Endothelial cell of umbilical vein (primary cell): ENCODE results near the gene HAND2. TPM values are rescaled to one million over a fixed set of nuclear protein-coding genes. Genes with fewer than 3 reads are reported as not detected.

ENCODE experiments used
- BruUV-seq: library from RNA; stranded (reverse); fragments of 400-500 nt; replicated peaks from 2 replicates; lab custom pipeline; 2021; lab: Mats Ljungman, UMichigan
- CTCF ChIA-PET: fragments of 300-600, 350-600 bp; sonication (Branson Sonifier 250); formaldehyde crosslinking; loops from one replicate; lab custom pipeline; 2021; ENCODE audit warnings: antibody characterized with exemption, inconsistent platforms; lab: Charles Lee
- POLR2A ChIA-PET: fragments of 300-600, 350-600 bp; sonication (Branson Sonifier 250); formaldehyde crosslinking; loops from one replicate; lab custom pipeline; 2021; ENCODE audit warnings: antibody characterized with exemption, inconsistent platforms; lab: Charles Lee
- DNase-seq: peaks from one replicate; pipeline ENCODE4 v3.0.0-alpha.2; 2011; ENCODE audit warnings: low read depth, low spot score
- FAIRE-seq: peaks from 2 replicates; lab custom pipeline; 2011; peaks lifted over from hg19 to GRCh38; lab: Jason Lieb, UNC
- H2AFZ ChIP-seq: 2 replicates; pipeline ENCODE4 v1.6.0; 2012; ENCODE audit warnings: low read depth, low read length, control low read depth, inconsistent platforms
- H3K27ac ChIP-seq: 2 replicates; pipeline ENCODE4 v1.5.1; 2011; ENCODE audit warnings: low read depth, mild to moderate bottlenecking, control low read depth, low read length, moderate library complexity; ENCODE audit not compliant: insufficient read depth
- H3K27me3 ChIP-seq, 2 experiments: 2 replicates each; pipeline versions ENCODE4 v1.6.0 to v1.6.1; 2011; ENCODE audit warnings: low read length in 2 of 2, mixed read lengths in 1 of 2; ENCODE audit not compliant: control insufficient read depth in 2 of 2, insufficient read depth in 2 of 2
- H3K36me3 ChIP-seq, 2 experiments: 2 replicates in 1 of 2; 3 replicates in 1 of 2; pipeline ENCODE4 v1.5.1; 2011; ENCODE audit warnings: low read length in 2 of 2, mild to moderate bottlenecking in 1 of 2, moderate library complexity in 1 of 2; ENCODE audit not compliant: control insufficient read depth in 2 of 2, insufficient read depth in 2 of 2; ENCODE audit errors: extremely low read depth in 1 of 2
- H3K4me1 ChIP-seq: 3 replicates; pipeline ENCODE4 v1.5.1; 2011; ENCODE audit warnings: mild to moderate bottlenecking, low read length; ENCODE audit not compliant: control insufficient read depth, insufficient read depth; ENCODE audit errors: extremely low read depth
- H3K4me2 ChIP-seq: 2 replicates; pipeline ENCODE4 v1.6.1; 2011; ENCODE audit warnings: low read length, control low read depth, mixed read lengths; ENCODE audit not compliant: insufficient read depth
- H3K4me3 ChIP-seq, 3 experiments: fragments of 200-600 bp in 1 of 3; sonication (generic), shearing (Covaris generic) in 1 of 3; replicated peaks in 1 of 3; 2 replicates each; pipeline ENCODE4 v1.5.1; 2011 to 2016; ENCODE audit warnings: control low read depth in 3 of 3, low read length in 3 of 3, mild to moderate bottlenecking in 2 of 3, inconsistent platforms in 1 of 3, low read depth in 1 of 3, moderate library complexity in 1 of 3; ENCODE audit not compliant: insufficient read depth in 1 of 3
- H3K79me2 ChIP-seq: 2 replicates; pipeline ENCODE4 v1.6.0; 2012; ENCODE audit warnings: low read length, inconsistent platforms; ENCODE audit not compliant: control insufficient read depth, insufficient read depth
- H3K9ac ChIP-seq: replicated peaks from 2 replicates; pipeline ENCODE3; 2011; ENCODE audit warnings: low read length, control low read depth; ENCODE audit not compliant: insufficient read depth; ENCODE audit errors: extremely low read depth
- H3K9me1 ChIP-seq: replicated peaks from 3 replicates; pipeline ENCODE4 v1.6.0; 2011; ENCODE audit warnings: mild to moderate bottlenecking, low read length; ENCODE audit not compliant: control insufficient read depth, insufficient read depth; ENCODE audit errors: extremely low read depth
- H3K9me3 ChIP-seq: replicated peaks from 2 replicates; pipeline ENCODE4 v1.5.1; 2012; ENCODE audit warnings: low read length, inconsistent platforms; ENCODE audit not compliant: control insufficient read depth, insufficient read depth
- H4K20me1 ChIP-seq: replicated peaks from 2 replicates; pipeline ENCODE3; 2011; ENCODE audit warnings: mild to moderate bottlenecking, low read length; ENCODE audit not compliant: control insufficient read depth, insufficient read depth; ENCODE audit errors: extremely low read depth
- CTCF ChIP-seq, 2 donors: IDR thresholded peaks; 1 replicate in 1 of 2; 2 replicates in 1 of 2; pipeline ENCODE4 v1.5.1; 2011; ENCODE audit warnings: low read length in 2 of 2, mild to moderate bottlenecking in 2 of 2, moderate library complexity in 2 of 2, control low read depth in 1 of 2, inconsistent platforms in 1 of 2, low read depth in 1 of 2; ENCODE audit not compliant: insufficient read depth in 1 of 2; ENCODE audit errors: extremely low read depth in 1 of 2
- EZH2 ChIP-seq: IDR thresholded peaks from 2 replicates; pipeline ENCODE4 v1.6.1; 2012; ENCODE audit warnings: borderline replicate concordance, low read depth, mild to moderate bottlenecking, moderate library complexity, low read length, inconsistent platforms; ENCODE audit not compliant: severe bottlenecking
- FOS ChIP-seq: IDR thresholded peaks from 2 replicates; pipeline ENCODE4 v1.6.1; 2011; ENCODE audit warnings: mild to moderate bottlenecking, low read length, moderate library complexity, borderline replicate concordance; ENCODE audit not compliant: insufficient read depth
- GATA2 ChIP-seq: IDR thresholded peaks from 2 replicates; pipeline ENCODE4 v1.7.0; 2011; ENCODE audit warnings: low read depth, mild to moderate bottlenecking, moderate library complexity, mixed read lengths, low read length; ENCODE audit not compliant: insufficient read length, insufficient read depth
- JUN ChIP-seq: IDR thresholded peaks from 2 replicates; pipeline ENCODE4 v1.6.1; 2011; ENCODE audit warnings: borderline replicate concordance, low read depth; ENCODE audit not compliant: insufficient read length, insufficient read depth
- MAX ChIP-seq: IDR thresholded peaks from 2 replicates; pipeline ENCODE4 v1.6.1; 2011; ENCODE audit not compliant: insufficient read depth, insufficient read length
- MYC ChIP-seq: IDR thresholded peaks from one replicate; pipeline ENCODE4 v1.6.1; 2011; ENCODE audit warnings: mild to moderate bottlenecking, low read depth, low read length
- POLR2A ChIP-seq: IDR thresholded peaks from 2 replicates; pipeline ENCODE4 v1.6.1; 2012; ENCODE audit warnings: low read depth, mild to moderate bottlenecking, control low read depth, low read length
- POLR2AphosphoS5 ChIP-seq: IDR thresholded peaks from 2 replicates; pipeline ENCODE4 v1.6.1; 2012; ENCODE audit warnings: low read depth, mild to moderate bottlenecking, control low read depth, low read length, moderate library complexity; ENCODE audit not compliant: insufficient read depth
- dilution Hi-C: fragments of 300-500 bp; cut with MboI; formaldehyde crosslinking; loops from one replicate; pipeline ENCODE4 v1.15.0; 2019; ENCODE audit warnings: low sequenced_read_pairs; ENCODE audit not compliant: extremely low pct_ligation_motif_present
- intact Hi-C: fragments of 100-400 bp; cut with micrococcal nuclease; formaldehyde crosslinking; loops from one replicate; pipeline ENCODE4 v1.10.0; 2022
- polyA plus RNA-seq, 4 experiments: library from polyadenylated mRNA; depleted of rRNA in 3 of 4; stranded (reverse) in 3 of 4; unstranded in 1 of 4; fragments of >200 nt; gene quantifications; 2 replicates each; pipeline versions ENCODE4 v1.2.1 to v1.2.3, GENCODE V29; 2011 to 2012; ENCODE audit warnings: missing spikeins in 1 of 4
- total RNA-seq: library from RNA; stranded (reverse); gene quantifications from 2 replicates; pipeline ENCODE4 v1.2.3, GENCODE V29; 2021

The HAND2 gene
- total and polyA plus RNA-seq, 2 donors (not counting 3 experiments of a cell fraction or from before 2014, with no cell fraction given), result not detected

GRCh38 chr4:173486714-173487392 lies 43.2 kb downstream of the HAND2 start:
- Histone ChIP-seq H3K36me3 (no peaks in the 10 kb centered on the region), H3K4me3 (no peak overlapping the region), H3K4me1 (peaks cover 9% of the 10 kb centered on the region), H3K9me3 (no peaks in the 10 kb centered on the region), H3K27ac (no peak overlapping the region), H3K9ac (no peak overlapping the region), H3K79me2 (no peaks in the 10 kb centered on the region), H4K20me1 (no peaks in the 10 kb centered on the region), H2AFZ (no peak overlapping the region), H3K9me1 (no peaks in the 10 kb centered on the region), H3K4me2 (no peak overlapping the region), H3K27me3 (no peaks in the 10 kb centered on the region)
- no peak for TF ChIP-seq POLR2AphosphoS5
- no peak for TF ChIP-seq MAX
- no peak for TF ChIP-seq POLR2A
- no peak for TF ChIP-seq FOS
- no peak for TF ChIP-seq CTCF (IDR thresholded peaks at IDR 0.05; ENCODE audit: extremely low read depth in 1 of 2, insufficient read depth in 1 of 2, low read depth in 1 of 2, low read length in 2 of 2)
- no peak for TF ChIP-seq MYC
- no peak for TF ChIP-seq EZH2
- no peak for TF ChIP-seq JUN
- TF ChIP-seq GATA2, result no peak
- FAIRE-seq, result no peak
- intact Hi-C loops, result no loop called here
- dilution Hi-C loops, result no loop called here
- POLR2A ChIA-PET, result no interaction called here
- BruUV-seq, result no TSS peak
- CTCF ChIA-PET, result interaction anchor here (0.7 to 1.9 kb wide), 3 partner anchors 10 to 43 kb away, joined by 3 to 5 read pairs (median 5); no protein-coding TSS in a partner anchor
- no peak for DNase-seq
